Measurements from ENCODE around the gene LHPP.
A peak's percentile ranks its signal among the peaks of the same experiment; 100 is the strongest.

The LHPP gene

GRCh38 chr10:124611738-124612137, 150.1 kb downstream of the LHPP start:
- peak; percentile 50 for DNase-seq

- no peak for DNase-seq
These were observed 151.2 kb downstream of the LHPP start for GRCh38 chr10:124612611-124613498.

- no peak for DNase-seq
These were observed 152.5 kb downstream of the LHPP start for GRCh38 chr10:124614003-124614659.

- DNase-seq = no peak
These were observed 153.6 kb downstream of the LHPP start for GRCh38 chr10:124615259-124615658.

GRCh38 chr10:124616040-124616835, 154.6 kb downstream of the LHPP start:
- no peak for DNase-seq

GRCh38 chr10:124616836-124617130, 155.2 kb downstream of the LHPP start:
- DNase-seq = no peak

GRCh38 chr10:124618470-124619073, 156.9 kb downstream of the LHPP start:
- DNase-seq = no peak

- no peak for DNase-seq
These were observed 157.6 kb downstream of the LHPP start for GRCh38 chr10:124619195-124619594.

- no peak for DNase-seq
These were observed 158.3 kb downstream of the LHPP start for GRCh38 chr10:124619802-124620490.

- no peak for DNase-seq
These were observed 160.0 kb downstream of the LHPP start for GRCh38 chr10:124621637-124622036.

- no peak for DNase-seq
These were observed 160.5 kb downstream of the LHPP start for GRCh38 chr10:124622158-124622557.

GRCh38 chr10:124622866-124623536, 161.4 kb downstream of the LHPP start:
- DNase-seq = no peak

- no peak for DNase-seq
These were observed 162.4 kb downstream of the LHPP start for GRCh38 chr10:124624006-124624405.

GRCh38 chr10:124624466-124624865, 162.8 kb downstream of the LHPP start:
- DNase-seq = no peak

GRCh38 chr10:124624895-124625294, 163.3 kb downstream of the LHPP start:
- DNase-seq = no peak

- DNase-seq = no peak
These were observed 164.2 kb downstream of the LHPP start for GRCh38 chr10:124625831-124626238.

GRCh38 chr10:124626759-124627380, 165.2 kb downstream of the LHPP start:
- DNase-seq = no peak

- no peak for DNase-seq
These were observed 166.4 kb downstream of the LHPP start for GRCh38 chr10:124627866-124628675.

GRCh38 chr10:124628676-124629021, 167.0 kb downstream of the LHPP start:
- DNase-seq = no peak

- DNase-seq = no peak
These were observed 167.8 kb downstream of the LHPP start for GRCh38 chr10:124629415-124629814.

- DNase-seq = no peak
These were observed 168.2 kb downstream of the LHPP start for GRCh38 chr10:124629842-124630241.

Data from KG1 (cell line).